CD4-positive, CD25-positive, alpha-beta regulatory T cell (primary cell): Measurements from ENCODE around the gene GDPGP1. TPM values are rescaled to one million over a fixed set of nuclear protein-coding genes. Genes with fewer than 3 reads are reported as not detected.

Experiments used
- ATAC-seq, 2 donors: fragments of 150-1000 bp; cut with Tn5 transposase; one replicate each; pipeline ENCODE4 v1.10.0; 2021; ENCODE audit warnings: low read depth in 2 of 2, moderate number of reproducible peaks in 2 of 2, moderate library complexity in 1 of 2
- DNase-seq, 3 donors: peaks; one replicate each; pipeline versions ENCODE4 v3.0.0 to v3.0.0-alpha.2; 2012 to 2022; ENCODE audit warnings: mixed read lengths in 1 of 3
- H3K27ac ChIP-seq: one replicate; pipeline ENCODE4 v1.7.0; 2013; ENCODE audit warnings: mild to moderate bottlenecking, low read length; ENCODE audit not compliant: insufficient read depth, poor library complexity, severe bottlenecking
- H3K27me3 ChIP-seq: one replicate; pipeline ENCODE4 v1.7.0; 2013; ENCODE audit warnings: low read length; ENCODE audit not compliant: control insufficient read depth, insufficient read depth
- H3K36me3 ChIP-seq: one replicate; pipeline ENCODE4 v1.7.0; 2013; ENCODE audit warnings: mild to moderate bottlenecking, low read length, moderate library complexity; ENCODE audit not compliant: control insufficient read depth, insufficient read depth
- H3K4me1 ChIP-seq: 2 replicates; pipeline ENCODE4 v1.7.0; 2013; ENCODE audit warnings: mild to moderate bottlenecking, low read length; ENCODE audit not compliant: insufficient read depth, control insufficient read depth, poor library complexity, severe bottlenecking
- H3K4me3 ChIP-seq: one replicate; pipeline ENCODE4 v1.7.0; 2013; ENCODE audit warnings: low read depth, mild to moderate bottlenecking, low read length, moderate library complexity
- H3K9me3 ChIP-seq, 2 experiments: 1 replicate in 1 of 2; 2 replicates in 1 of 2; pipeline ENCODE4 v1.7.0; 2013; ENCODE audit warnings: low read length in 2 of 2, mild to moderate bottlenecking in 1 of 2, moderate library complexity in 1 of 2; ENCODE audit not compliant: control insufficient read depth in 2 of 2
- H3K27ac Mint-ChIP-seq, 3 donors: one replicate each; pipeline ENCODE4 v1.8.0; 2020 to 2022; ENCODE audit warnings: mild to moderate bottlenecking in 3 of 3, mixed read lengths in 3 of 3, moderate library complexity in 2 of 3
- H3K27me3 Mint-ChIP-seq: one replicate; pipeline ENCODE4 v1.8.0; 2022; ENCODE audit warnings: mild to moderate bottlenecking, mixed read lengths
- H3K36me3 Mint-ChIP-seq: one replicate; pipeline ENCODE4 v1.8.0; 2020; ENCODE audit warnings: mixed read lengths
- H3K4me1 Mint-ChIP-seq, 4 donors: one replicate each; pipeline ENCODE4 v1.8.0; 2020 to 2022; ENCODE audit warnings: mixed read lengths in 4 of 4, mild to moderate bottlenecking in 1 of 4
- H3K4me3 Mint-ChIP-seq, 4 donors: one replicate each; pipeline ENCODE4 v1.8.0; 2020 to 2022; ENCODE audit warnings: mild to moderate bottlenecking in 4 of 4, mixed read lengths in 4 of 4, moderate library complexity in 3 of 4
- H3K9me3 Mint-ChIP-seq, 7 donors: one replicate each; pipeline ENCODE4 v1.8.0; 2020 to 2022; ENCODE audit warnings: mixed read lengths in 7 of 7, mild to moderate bottlenecking in 3 of 7, moderate library complexity in 2 of 7
- polyA plus RNA-seq, 4 donors: library from polyadenylated mRNA; unstranded; fragments of 300-500 nt; fragmentation: Illumina TruSeq; gene quantifications; one replicate each; pipeline ENCODE4 v1.2.3, GENCODE V29; 2021
- total RNA-seq: library from RNA; stranded (reverse); gene quantifications from one replicate; pipeline ENCODE4 v1.2.3, GENCODE V29; 2022

The GDPGP1 gene
- total and polyA plus RNA-seq, 5 donors from 2014 or later: 0.84 to 3.3 (median 1.2) TPM

- peaks cover 7% of the 10 kb centered on the region for H3K4me1 ChIP-seq
- no peaks in the 10 kb centered on the region for H3K27me3 ChIP-seq
- H3K27ac Mint-ChIP-seq: peak overlapping the region in 1 of 3 donors; percentile 68
- no peak for ATAC-seq
- no peak overlapping the region for H3K4me3 ChIP-seq
- H3K9me3 Mint-ChIP-seq: no peaks in the 10 kb centered on the region
- H3K36me3 Mint-ChIP-seq: peaks cover 17% of the 10 kb centered on the region
- H3K27me3 Mint-ChIP-seq: no peaks in the 10 kb centered on the region
- DNase-seq: no peak
- H3K36me3 ChIP-seq: peaks cover 4% of the 10 kb centered on the region
- no peak overlapping the region for H3K27ac ChIP-seq
- no peak overlapping the region for H3K4me3 Mint-ChIP-seq
- no peaks in the 10 kb centered on the region for H3K9me3 ChIP-seq
- H3K4me1 Mint-ChIP-seq: peaks cover 12 to 34% (median 19%) of the 10 kb centered on the region in 4 donors
Measured at GRCh38 chr15:90213122-90213817, 20.7 kb upstream of the GDPGP1 start.

DNA sequence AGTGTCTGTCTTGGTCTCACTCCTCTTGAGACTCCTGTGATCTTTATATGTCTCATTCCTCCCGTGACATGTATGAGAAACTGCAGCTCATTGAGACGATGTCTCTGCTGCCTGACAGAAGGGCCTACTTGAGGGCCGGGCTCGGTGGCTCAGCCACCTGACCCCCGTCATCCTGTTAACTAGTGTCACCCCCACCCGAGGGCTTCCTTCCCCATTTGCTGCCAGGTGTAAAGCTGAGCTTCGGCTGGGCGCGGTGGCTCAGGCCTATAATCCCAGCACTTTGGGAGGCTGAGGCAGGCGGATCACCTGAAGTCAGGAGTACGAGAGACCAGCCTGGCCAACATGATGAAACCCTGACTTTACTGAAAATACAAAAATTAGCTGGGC lies 20.2 kb upstream of the GDPGP1 start:
- no peaks in the 10 kb centered on the region for H3K9me3 ChIP-seq
- no peak overlapping the region for H3K4me3 Mint-ChIP-seq
- H3K27ac Mint-ChIP-seq: peak overlapping the region in 2 of 3 donors; percentile 68 to 91
- peaks cover 7% of the 10 kb centered on the region for H3K4me1 ChIP-seq
- no peaks in the 10 kb centered on the region for H3K27me3 Mint-ChIP-seq
- H3K4me3 ChIP-seq: no peak overlapping the region
- no peak for DNase-seq
- H3K27ac ChIP-seq: no peak overlapping the region
- no peak for ATAC-seq
- peaks cover 17% of the 10 kb centered on the region for H3K36me3 Mint-ChIP-seq
- H3K9me3 Mint-ChIP-seq: no peaks in the 10 kb centered on the region
- H3K27me3 ChIP-seq: no peaks in the 10 kb centered on the region
- peaks cover 4% of the 10 kb centered on the region for H3K36me3 ChIP-seq
- peaks cover 12 to 36% (median 19%) of the 10 kb centered on the region in 4 donors for H3K4me1 Mint-ChIP-seq

DNA sequence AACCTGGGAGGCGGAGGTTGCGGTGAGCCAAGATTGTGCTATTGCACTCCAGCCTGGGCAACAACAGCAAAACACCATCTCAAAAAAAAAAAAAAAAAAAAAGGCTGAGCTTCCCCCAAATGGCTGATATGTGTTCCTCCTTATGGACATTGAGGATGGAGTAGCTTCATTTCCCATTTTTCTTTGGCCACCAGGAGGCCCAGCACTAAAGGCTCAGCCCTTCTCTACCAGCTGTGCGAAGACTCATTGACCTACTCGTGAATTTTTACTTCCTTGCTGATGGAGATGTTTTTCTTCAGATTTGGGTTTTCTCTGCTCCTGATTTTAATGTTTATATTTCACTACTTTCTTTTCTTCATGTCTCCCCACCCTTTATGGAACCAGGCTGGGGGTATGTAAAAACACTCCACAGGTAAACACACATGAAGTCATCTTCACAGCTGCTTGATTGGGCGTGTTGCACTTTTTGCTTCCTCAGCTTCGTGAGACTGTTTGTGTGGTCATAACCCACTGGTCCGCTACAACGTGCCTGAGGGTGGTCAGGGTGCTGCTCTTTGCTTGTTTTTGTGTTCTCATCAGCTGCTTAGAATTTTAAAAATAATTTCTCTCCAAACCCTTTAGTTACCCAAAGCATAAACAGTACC lies 19.3 kb upstream of the GDPGP1 start:
- DNase-seq (no peak), ATAC-seq (no peak)
- Histone ChIP-seq H3K27ac (no peak overlapping the region), H3K4me3 (no peak overlapping the region), H3K36me3 (peaks cover 4% of the 10 kb centered on the region), H3K4me1 (peaks cover 3% of the 10 kb centered on the region), H3K27me3 (no peaks in the 10 kb centered on the region), H3K9me3 (no peaks in the 10 kb centered on the region)
- no peaks in the 10 kb centered on the region for H3K27me3 Mint-ChIP-seq
- peaks cover 7 to 29% (median 12%) of the 10 kb centered on the region in 4 donors for H3K4me1 Mint-ChIP-seq
- H3K9me3 Mint-ChIP-seq: no peaks in the 10 kb centered on the region
- H3K27ac Mint-ChIP-seq: no peak overlapping the region
- no peak overlapping the region for H3K4me3 Mint-ChIP-seq
- peaks cover 15% of the 10 kb centered on the region for H3K36me3 Mint-ChIP-seq

DNA sequence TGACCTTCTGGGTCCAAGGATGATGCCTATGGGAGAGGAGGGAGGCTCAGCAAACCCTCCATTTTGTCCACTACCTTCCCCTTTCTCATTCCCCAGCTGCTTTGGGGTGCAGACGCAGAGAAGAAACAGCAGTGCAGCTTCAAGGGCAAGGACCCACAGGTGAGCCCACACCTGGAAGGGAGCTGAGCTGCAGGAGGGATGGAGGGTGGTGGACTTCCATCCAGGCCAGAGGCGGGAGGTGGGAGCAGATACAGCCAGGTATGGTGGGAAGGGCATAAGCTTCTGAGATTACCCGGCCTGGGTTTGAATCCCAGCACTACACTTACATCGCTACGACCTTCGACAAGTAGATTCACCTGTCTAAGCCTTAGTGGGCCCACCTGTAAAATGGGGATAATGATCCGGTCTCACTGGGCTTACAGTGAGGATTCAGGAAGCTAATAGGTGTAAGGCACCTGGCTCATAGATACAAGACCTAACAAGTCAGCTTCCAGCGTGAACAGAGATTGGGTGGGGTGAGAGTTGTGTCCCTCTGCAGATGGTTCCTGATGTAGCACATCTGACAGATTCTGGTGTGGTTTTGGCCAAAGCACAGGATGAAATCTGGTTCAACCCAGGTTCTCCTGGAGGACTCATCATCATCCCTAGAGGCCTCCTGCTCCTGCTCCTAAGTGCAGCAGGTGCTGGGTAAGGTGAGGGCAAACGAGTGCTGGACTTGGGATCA lies 16.2 kb upstream of the GDPGP1 start:
- H3K27me3 Mint-ChIP-seq: no peaks in the 10 kb centered on the region
- Histone ChIP-seq H3K4me1 (no peaks in the 10 kb centered on the region), H3K4me3 (no peak overlapping the region), H3K36me3 (peaks cover 4% of the 10 kb centered on the region), H3K27ac (no peak overlapping the region), H3K27me3 (no peaks in the 10 kb centered on the region), H3K9me3 (no peaks in the 10 kb centered on the region)
- H3K4me1 Mint-ChIP-seq: peaks cover 4 to 13% (median 5%) of the 10 kb centered on the region in 4 donors
- H3K27ac Mint-ChIP-seq: no peak overlapping the region
- DNase-seq: no peak
- H3K9me3 Mint-ChIP-seq: no peaks in the 10 kb centered on the region
- no peak overlapping the region for H3K4me3 Mint-ChIP-seq
- no peak for ATAC-seq
- H3K36me3 Mint-ChIP-seq: peaks cover 4% of the 10 kb centered on the region

DNA sequence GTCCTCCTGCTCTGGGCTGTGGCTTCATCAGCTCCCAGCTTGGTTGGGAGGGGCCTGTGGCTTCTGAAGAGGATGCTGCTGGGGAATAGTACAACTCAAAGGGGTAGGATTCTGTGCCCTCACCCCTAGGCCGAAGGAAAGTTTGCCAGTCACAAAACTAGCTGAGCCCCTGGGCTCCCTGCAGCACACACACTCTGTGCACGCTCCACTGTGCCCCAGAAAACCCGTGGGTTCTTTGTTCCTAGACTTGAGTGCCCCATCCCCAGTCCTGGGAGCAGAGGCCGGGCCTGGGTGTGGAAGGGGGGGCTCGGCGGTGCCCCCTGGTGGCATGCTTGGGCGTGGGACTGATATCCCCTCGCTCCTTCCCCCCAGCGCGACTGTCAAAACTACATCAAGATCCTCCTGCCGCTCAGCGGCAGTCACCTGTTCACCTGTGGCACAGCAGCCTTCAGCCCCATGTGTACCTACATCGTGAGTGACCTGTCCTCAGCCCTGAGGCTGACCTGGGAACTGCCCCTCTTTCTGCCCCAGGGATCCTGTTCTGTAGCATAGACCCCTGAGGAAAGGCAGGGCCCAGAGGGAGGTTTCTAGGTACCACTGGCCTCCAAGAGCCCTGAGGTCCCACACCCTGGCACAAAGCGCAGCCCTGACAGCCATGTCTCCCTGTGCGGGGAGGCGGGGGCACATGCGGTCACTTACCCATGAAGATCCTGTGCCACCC lies 14.4 kb upstream of the GDPGP1 start:
- peak overlapping the region in 1 of 3 donors; percentile 20 for H3K27ac Mint-ChIP-seq
- Histone ChIP-seq H3K27me3 (no peaks in the 10 kb centered on the region), H3K27ac (no peak overlapping the region), H3K36me3 (peaks cover 9% of the 10 kb centered on the region), H3K9me3 (no peaks in the 10 kb centered on the region), H3K4me1 (no peaks in the 10 kb centered on the region), H3K4me3 (no peak overlapping the region)
- H3K36me3 Mint-ChIP-seq: peaks cover 11% of the 10 kb centered on the region
- H3K4me3 Mint-ChIP-seq: no peak overlapping the region
- no peaks in the 10 kb centered on the region for H3K9me3 Mint-ChIP-seq
- peaks cover 2 to 10% (median 5%) of the 10 kb centered on the region in 4 donors for H3K4me1 Mint-ChIP-seq
- DNase-seq: peak; percentile 26 to 48 (median 39)
- peak; percentile 70 to 77 for ATAC-seq
- H3K27me3 Mint-ChIP-seq: no peaks in the 10 kb centered on the region

GRCh38 chr15:90221246-90221900 lies 12.6 kb upstream of the GDPGP1 start:
- Mint-ChIP-seq H3K9me3 (no peaks in the 10 kb centered on the region), H3K36me3 (peaks cover 7% of the 10 kb centered on the region), H3K4me3 (no peak overlapping the region), H3K27me3 (no peaks in the 10 kb centered on the region), H3K4me1 (peaks cover under 1 to 7% (median 2%) of the 10 kb centered on the region in 4 donors), H3K27ac (peak overlapping the region in 1 of 3 donors; percentile 55)
- no peaks in the 10 kb centered on the region for H3K27me3 ChIP-seq
- H3K27ac ChIP-seq: no peak overlapping the region
- no peaks in the 10 kb centered on the region for H3K4me1 ChIP-seq
- H3K9me3 ChIP-seq: no peaks in the 10 kb centered on the region
- peaks cover 22% of the 10 kb centered on the region for H3K36me3 ChIP-seq
- DNase-seq (peak in 1 of 3 donors; percentile 45), ATAC-seq (no peak)
- H3K4me3 ChIP-seq: no peak overlapping the region

GRCh38 chr15:90222547-90222946 lies 11.5 kb upstream of the GDPGP1 start:
- H3K27me3 Mint-ChIP-seq: no peaks in the 10 kb centered on the region
- peak overlapping the region in 1 of 3 donors; percentile 43 for H3K27ac Mint-ChIP-seq
- H3K4me1 Mint-ChIP-seq: peaks cover 0 to 4% (median under 1%) of the 10 kb centered on the region in 4 donors
- DNase-seq (no peak), ATAC-seq (no peak)
- peaks cover 7% of the 10 kb centered on the region for H3K36me3 Mint-ChIP-seq
- Histone ChIP-seq H3K4me1 (no peaks in the 10 kb centered on the region), H3K36me3 (peaks cover 23% of the 10 kb centered on the region), H3K9me3 (no peaks in the 10 kb centered on the region), H3K27me3 (no peaks in the 10 kb centered on the region), H3K4me3 (no peak overlapping the region), H3K27ac (no peak overlapping the region)
- no peaks in the 10 kb centered on the region for H3K9me3 Mint-ChIP-seq
- no peak overlapping the region for H3K4me3 Mint-ChIP-seq
